Spinal cord (tissue), 4 donors: ENCODE data around the gene EQTN. TPM values are rescaled to one million over a fixed set of nuclear protein-coding genes. Genes with fewer than 3 reads are reported as not detected.

Experiments used
- polyA plus RNA-seq, 2 donors: library from polyadenylated mRNA; unstranded; fragments of 120-200 nt; gene quantifications; one replicate each; pipeline ENCODE4 v1.2.1, GENCODE V29; 2013; ENCODE audit not compliant: insufficient read length in 2 of 2
- total RNA-seq, 2 donors: library from RNA; depleted of rRNA in 1 of 2; stranded (reverse); fragments of 120-200 nt in 1 of 2; fragments of >200 nt in 1 of 2; gene quantifications; one replicate each; pipeline versions ENCODE4 v1.2.3 to v1.2.4, GENCODE V29; 2013 to 2014

Gene EQTN
- total and polyA plus RNA-seq, 4 donors = 0.25 to 1.9 (median 0.47) TPM

Other genes starting within 250 kb of the EQTN start
- gene TEK, start 187.9 kb downstream of the EQTN start, total RNA-seq = 10 to 100 TPM; 15.8 to 39.0 TPM
- 10 to 100 TPM; 12.0 to 13.4 TPM for gene TEK, start 187.9 kb downstream of the EQTN start, polyA plus RNA-seq
- gene IFNK, start 227.1 kb upstream of the EQTN start, total RNA-seq = not detected
- gene IFNK, start 227.1 kb upstream of the EQTN start, polyA plus RNA-seq = not detected
- 10 to 100 TPM in 1 of 2 donors, 1 to 10 TPM in 1; 9.4 to 11.8 TPM for gene MOB3B, start 232.7 kb upstream of the EQTN start, total RNA-seq
- 10 to 100 TPM; 20.2 to 34.9 TPM for gene MOB3B, start 232.7 kb upstream of the EQTN start, polyA plus RNA-seq